HK-2 (cell line): ENCODE data around the gene ZWILCH.
"Not testable (repeated sequence)": the region's sequence is repeated elsewhere in the genome, so short reads cannot be mapped to it uniquely, and the experiment has no call there.

Source experiments
- DNase-seq: peaks from one replicate; pipeline ENCODE4 v3.0.0-alpha.2; 2018; ENCODE audit not compliant: unreplicated experiment

The ZWILCH gene

GRCh38 chr15:66581972-66582537, 76.9 kb downstream of the ZWILCH start:
- no peak for DNase-seq

GRCh38 chr15:66586155-66586976, 81.2 kb downstream of the ZWILCH start:
- DNase-seq: no peak

GRCh38 chr15:66587020-66587419, 81.9 kb downstream of the ZWILCH start:
- no peak for DNase-seq

DNA sequence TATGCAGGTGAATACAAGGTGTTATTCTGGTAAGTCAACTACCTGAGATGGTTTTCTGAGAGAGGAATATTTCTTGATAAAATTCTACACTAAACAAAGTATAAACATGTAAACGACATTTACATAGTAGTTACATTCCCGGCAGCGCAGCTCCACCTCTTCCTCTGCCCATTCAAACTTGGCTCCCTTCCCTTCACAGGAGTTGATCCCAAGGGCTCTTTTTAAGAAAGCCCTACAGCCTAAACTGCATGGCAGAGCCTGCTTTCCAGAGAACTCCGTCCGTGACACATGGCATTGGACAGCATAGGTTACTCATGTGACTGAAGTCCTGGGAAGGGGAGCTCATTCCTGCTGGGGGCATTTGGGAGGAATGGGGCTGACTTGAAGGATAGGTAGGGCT, 82.6 kb downstream of the ZWILCH start:
- no peak for DNase-seq

DNA sequence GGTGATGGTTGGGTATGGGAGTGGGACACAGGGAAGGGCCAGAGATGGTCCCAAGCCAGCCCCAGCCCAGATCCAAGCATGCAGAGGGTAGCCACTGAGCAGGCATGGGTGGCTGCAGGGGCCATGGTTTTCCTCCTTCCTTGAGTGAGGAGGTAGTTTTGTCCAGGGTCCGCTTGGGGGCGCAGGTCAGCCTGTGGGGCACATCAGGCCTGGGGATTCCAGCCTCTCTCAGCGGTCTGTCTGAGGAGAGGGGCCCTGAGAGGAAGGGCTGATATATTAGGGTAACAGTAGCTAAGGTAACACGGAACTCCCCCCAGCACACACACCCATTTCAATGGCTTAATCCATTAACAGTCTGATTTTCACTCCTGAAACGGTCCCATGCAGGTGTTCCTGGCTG, 83.4 kb downstream of the ZWILCH start:
- DNase-seq: no peak

DNA sequence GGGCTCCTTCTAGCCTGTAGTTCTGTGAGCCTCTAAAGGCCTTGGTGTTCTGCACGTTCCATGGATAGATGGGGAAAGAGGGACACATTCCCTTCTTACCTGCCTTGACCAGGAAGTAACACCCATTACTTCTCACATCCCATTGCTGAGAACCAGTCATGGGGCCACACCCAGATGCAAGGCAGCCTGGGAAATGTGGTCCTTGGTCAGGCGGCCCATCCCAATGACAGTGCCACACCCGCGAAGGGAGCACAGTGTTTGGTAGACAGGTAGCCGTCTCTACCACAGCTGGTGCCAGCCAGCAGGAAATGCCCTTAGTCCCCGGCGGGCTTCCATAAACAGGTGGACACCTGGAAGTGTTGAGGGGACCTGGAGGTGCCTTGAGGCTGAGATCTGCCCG, 83.8 kb downstream of the ZWILCH start:
- DNase-seq: no peak

DNA sequence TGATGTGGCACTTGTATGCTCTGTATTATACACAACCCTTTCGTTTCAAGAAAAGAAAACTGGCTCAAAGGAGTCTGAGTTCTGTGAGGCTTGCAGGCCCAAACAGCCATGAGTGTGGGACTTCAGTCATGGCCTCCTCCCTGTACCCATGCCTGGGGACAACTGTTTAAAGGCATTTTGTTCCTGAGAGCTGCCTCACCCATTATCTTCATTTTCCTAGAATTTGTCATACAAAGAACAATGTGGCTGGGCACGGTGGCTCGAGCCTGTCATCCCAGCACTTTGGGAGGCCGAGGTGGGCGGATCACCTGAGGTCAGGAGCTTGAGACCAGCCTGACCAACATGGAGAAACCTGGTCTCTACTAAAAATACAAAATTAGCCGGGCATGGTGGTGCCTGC, 84.3 kb downstream of the ZWILCH start:
- DNase-seq: not testable (repeated sequence)

DNA sequence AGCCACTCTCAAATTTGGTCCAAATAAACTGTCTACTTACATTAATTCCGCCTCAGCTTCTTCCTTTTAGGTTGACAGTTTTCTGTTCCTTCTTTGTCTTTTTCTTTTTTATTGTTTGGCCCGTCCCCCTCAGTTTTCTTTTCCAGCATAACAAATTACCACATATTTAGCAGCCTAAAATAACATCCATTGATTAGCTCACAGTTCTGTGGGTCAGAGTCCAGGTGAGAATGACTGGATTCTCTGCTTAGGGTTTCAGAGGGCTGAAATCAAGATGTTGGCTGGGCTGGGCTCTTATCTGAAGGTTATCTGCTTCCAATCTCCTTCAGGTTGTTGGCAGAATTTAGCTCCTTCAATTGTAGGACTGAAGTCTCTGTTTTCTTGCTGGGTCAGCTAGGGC, 85.3 kb downstream of the ZWILCH start:
- DNase-seq: no peak

GRCh38 chr15:66591322-66591862, 86.3 kb downstream of the ZWILCH start:
- DNase-seq: no peak

DNA sequence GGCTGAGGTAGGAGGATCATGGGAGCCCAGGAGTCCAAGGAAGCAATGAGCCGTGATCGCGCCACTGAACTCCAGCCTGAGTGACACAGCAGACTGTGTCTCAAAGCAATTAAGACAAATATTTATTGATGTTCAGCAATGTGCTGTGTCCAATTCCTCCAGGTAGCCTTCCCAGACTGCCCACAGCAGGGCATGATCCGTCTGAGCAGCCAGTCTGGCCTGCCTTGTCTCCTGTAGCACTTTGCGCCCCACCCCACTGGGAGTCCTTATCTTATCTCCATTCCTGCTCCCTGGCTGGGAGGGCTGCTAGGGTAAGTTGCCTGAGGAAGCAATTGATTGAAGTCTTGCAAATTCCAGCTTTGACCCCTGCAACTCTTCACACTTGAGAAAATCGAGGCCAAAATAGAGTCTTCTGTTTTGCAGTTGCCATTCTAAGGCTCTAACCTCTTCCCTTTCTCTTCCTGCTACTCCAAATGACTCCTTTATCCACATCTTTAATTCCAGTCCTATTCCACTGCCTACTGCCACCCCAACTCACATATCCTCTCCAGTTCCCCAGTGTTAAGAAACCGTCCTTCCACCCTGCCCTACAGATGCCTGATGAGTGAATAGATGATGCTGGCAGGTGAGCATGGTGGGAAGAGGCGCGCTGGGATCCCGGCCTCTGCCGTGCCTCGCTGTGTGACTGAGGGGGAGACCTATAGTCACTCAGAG, 87.5 kb downstream of the ZWILCH start:
- no peak for DNase-seq

DNA sequence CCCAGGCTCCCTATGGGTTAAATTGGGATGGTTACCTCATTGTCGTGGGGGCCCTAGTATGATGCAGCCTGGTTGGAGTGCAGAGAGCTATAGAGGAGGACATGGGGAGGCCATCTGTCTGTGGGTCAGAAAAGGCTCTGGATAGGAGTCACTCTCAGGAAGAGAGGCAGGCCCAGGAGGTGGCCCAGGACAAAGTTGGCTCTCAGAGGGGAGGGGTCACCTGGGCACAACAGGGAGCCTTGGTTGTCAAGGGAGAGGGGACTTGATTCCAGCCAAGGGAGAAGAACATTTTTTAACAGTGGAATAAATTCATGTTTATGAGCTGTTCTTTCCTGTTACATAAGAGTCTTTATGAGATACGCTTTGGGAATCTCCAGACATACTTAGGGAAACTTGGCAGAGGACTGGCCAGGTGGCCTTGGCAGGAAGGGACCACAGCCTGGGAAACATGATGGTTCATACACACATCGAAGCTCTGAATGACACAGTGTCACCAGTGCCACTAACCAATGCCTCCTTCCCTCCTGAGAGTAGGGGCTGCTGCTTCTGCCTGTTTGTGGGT, 88.2 kb downstream of the ZWILCH start:
- no peak for DNase-seq

- DNase-seq: peak; percentile 6
Measured at GRCh38 chr15:66594344-66594743, 89.2 kb downstream of the ZWILCH start.

DNA sequence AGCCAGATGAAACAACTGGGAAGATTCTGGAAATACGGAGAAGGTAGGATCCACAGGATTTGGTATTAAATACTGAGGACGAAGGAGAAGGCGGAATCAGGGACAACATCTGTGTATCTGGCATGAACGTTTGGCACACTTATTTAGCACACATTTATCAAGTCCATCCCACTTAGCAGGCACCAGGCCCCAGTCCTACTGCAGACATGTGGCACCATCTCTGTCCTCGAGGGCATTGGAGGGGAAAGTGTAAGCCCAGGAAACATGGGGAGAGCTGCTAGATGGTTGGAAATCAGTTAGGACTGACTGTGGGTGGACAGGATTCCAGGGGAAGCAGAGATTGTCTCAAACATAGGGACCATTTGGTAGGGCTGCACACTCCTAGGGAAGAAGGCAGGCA, 89.7 kb downstream of the ZWILCH start:
- DNase-seq: no peak

DNA sequence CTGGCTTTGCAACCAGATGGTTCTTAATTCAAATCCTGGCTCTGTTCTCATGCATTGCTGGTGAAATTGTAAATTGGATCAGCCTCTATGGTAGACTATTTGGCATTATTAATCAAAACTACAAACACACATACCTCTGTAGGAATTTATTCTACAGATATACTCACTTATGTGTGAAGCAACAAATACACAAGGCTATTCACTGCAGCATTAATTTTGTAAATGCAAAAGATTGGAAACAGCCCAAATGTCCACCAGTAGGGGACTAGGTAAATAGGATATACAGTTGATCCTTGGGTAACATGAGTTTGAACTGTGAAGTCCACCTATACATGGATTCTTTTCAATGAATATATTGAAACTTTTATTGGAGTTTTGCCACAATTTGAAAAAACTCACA, 90.2 kb downstream of the ZWILCH start:
- no peak for DNase-seq

- DNase-seq: no peak
Measured at GRCh38 chr15:66595931-66596545, 90.9 kb downstream of the ZWILCH start.

GRCh38 chr15:66598095-66598815, 93.1 kb downstream of the ZWILCH start:
- DNase-seq: no peak
